ENCODE measurements around the gene CDK1. TPM values are rescaled to one million over a fixed set of nuclear protein-coding genes. Genes with fewer than 3 reads are reported as not detected.

The CDK1 gene
- 9.9 and 23.5 TPM in 2 replicates for total RNA-seq

DNA sequence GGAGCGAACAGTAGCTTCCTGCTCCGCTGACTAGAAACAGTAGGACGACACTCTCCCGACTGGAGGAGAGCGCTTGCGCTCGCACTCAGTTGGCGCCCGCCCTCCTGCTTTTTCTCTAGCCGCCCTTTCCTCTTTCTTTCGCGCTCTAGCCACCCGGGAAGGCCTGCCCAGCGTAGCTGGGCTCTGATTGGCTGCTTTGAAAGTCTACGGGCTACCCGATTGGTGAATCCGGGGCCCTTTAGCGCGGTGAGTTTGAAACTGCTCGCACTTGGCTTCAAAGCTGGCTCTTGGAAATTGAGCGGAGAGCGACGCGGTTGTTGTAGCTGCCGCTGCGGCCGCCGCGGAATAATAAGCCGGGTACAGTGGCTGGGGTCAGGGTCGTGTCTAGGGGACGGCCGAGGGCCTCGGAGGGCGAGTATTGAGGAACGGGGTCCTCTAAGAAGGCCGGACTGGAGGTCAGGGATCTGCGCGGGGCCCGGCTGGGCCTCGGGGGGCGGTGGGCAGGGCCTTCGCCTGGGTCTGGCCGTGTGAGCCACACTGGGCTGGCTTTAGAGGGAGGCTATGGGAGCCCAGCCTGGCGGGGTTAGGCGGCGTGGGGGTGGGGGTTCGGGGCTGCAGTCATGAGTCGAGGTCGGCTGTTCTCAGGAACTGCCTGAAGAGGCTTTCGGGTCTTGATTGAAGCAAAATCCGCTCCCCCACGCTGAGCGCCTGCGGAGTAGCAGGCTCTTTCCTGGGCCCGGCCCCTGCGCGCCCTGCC lies at the start of gene CDK1:
TSS of gene CDK1 (plus strand) at position 265 of the 757 bp plus-strand sequence. CDS start 1,688 bp downstream, outside the sequence.
- peak; percentile 98 to 99 for DNase-seq (ENCODE audit: low read depth in 2 of 2)

DNA sequence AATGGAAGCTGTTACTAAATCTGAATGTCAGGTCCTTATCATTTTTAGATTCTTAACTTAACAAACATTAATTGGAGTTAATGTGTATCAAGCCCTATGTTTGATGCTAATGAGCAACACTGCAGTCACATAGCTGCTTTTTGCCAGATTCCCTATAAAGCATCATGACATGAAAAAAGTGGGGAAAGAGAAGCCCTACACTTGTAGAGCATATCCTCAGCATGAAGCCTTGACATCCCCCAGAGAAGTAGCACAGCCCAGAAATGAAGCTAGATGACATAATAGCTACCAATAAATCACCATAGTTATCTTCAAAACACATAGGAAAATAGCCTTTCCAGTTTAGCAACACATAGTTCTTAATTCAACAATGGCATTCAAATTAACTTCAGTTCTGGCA lies 49.2 kb upstream of the CDK1 start:
- DNase-seq (ENCODE audit: low read depth in 2 of 2) = no peak

DNA sequence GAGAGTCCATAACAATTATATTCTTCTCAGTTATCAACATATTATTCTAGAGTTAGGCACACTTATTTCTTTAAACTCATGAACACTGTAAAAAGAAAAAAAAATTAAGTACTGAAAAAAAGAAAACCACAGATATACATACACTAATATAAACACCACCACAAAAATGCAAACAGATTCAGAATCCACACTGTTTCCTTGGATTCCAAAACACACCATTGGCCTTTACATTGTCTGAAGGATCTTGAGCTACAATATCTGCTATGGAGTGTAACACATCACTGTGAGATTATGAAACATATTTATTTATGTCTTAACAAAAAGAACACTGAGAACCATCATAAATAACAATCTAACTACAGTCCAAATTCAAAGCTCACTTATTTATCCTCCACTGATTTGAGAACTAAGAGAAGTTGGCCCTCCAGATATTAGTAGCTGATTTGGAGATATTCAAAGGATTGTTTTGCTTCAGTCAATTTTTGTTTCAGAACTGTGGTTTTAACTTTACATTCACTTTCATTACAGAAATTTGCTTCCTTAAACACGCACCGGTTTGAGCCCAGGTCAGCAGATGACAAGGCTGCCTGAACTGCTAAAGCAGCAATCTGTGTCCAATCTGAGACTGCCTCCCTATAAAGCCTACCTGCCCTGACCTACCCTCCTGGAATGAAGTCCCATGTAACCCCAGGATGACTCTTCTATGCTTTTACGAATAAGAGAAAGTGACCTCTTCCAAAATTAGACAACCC lies 47.0 kb upstream of the CDK1 start:
- no peak for DNase-seq (ENCODE audit: low read depth in 2 of 2)

DNA sequence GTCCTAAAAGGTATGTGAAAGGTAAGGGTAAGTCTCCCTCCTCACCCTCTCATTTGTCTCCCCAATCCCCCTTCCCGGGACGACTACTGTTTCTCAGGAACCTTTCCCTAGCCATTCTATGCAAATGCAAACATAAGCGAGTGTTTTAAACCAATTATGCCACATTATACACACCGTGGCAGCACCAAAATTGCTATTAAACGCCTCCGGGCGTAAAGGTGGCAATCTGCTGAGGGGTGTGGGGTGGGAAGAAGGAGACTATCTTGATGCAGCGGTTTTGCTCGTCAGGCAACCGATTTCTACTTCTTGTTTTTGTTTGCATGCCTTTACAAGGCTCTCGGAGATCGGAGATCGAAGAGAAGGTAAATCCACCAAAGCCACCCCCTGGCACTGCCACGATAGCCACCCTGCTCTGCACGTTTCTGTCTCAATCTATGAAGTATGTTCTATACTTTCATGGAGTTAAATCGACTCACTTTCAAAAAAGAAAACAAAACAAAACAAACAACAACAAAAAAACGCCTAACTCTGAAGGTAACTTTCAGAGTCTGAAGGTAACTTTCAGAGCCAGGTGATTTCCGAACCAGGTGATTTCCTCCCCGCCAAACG lies 46.0 kb upstream of the CDK1 start:
- no peak for DNase-seq (ENCODE audit: low read depth in 2 of 2)

DNA sequence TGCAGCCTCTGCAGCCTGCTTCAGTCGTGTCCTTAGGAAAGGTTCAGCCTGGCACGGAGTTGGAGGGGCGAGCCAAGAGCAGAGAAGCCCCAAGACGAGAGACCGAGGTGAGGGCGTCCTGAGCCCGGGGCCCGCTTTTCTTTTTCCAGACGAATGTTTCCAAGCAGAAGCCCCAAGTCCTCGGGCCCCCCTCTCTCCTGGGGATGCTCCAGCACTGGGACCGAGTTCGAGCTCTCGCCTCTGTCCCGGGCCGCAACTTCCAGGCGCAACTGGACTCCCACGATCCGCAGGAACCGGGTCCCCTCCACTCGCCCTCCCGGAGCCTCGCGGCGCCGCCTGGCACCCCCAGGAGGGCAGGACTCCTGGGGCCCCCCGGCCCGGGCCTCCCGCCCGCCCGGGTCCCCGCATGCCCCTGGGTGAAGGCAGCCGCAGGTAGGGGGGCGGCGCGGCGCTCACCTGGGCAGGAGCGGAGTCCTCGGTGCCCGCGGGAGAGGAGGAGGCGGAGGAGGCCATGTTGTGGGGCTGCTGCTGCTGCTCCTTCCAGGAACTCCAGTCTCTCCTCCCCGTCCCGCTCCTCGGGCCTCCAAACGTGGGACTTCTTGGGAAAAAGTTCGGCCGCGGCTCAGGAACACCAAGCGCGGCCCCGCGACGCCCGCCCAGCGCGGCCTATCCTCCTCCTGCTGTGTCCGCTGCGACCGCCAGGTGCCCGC lies 45.3 kb upstream of the CDK1 start:
- DNase-seq (ENCODE audit: low read depth in 2 of 2) = peak in 1 of 2 donors; percentile 3

DNA sequence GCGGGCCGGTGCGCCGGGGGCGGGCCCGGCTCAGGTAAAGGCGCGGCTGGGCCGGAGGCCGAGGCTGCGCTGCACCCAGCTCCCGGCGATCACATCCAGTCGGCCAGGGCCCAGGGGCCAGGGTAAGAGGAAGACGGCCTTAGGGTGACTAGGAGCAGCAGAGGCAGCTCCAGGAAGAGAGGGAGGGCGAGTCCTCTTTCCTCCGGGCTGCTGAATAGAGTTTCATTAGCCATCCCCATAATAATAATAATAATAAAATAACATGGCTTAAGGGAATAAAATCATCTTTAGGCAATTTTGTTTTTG lies 44.8 kb upstream of the CDK1 start:
- DNase-seq (ENCODE audit: low read depth in 2 of 2) = no peak

DNA sequence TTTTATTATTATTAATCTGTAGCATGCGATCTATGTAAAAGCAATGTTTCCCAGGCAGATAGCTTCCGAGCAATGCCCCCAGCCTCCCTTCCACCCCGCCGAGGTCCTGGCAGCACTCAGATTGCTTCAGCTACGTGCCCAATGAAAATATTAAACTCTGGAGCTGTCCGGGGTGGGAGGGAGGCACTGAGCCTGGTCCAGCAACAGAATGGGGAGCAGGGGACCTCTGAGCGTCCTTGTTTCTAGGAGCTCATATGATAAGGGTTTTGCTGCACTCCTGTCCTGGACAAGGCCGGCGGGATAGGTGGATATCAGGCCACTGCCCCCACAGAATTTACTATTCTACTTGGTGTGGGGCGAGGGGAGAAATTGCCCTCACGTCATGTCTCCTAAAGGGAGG lies 44.5 kb upstream of the CDK1 start:
- DNase-seq (ENCODE audit: low read depth in 2 of 2) = no peak

DNA sequence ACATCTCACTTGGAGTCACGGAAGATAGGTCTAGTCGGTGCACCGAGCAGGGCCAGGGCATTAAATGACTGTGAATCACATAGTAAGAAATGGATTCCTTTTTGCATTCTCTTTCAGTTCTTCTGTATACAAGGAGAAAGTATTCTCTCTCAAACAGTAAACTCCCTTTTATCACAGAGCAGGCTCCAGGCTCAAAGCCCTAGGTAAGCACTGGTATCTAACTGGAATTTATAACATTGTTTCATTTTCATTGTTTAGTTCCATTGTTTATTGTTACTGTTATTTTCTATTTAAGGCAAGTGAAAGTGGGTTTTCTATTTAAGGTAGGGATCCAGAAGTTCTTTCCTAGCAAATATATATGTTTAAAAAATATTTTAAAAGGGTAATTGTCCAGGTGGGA lies 44.1 kb upstream of the CDK1 start:
- DNase-seq (ENCODE audit: low read depth in 2 of 2) = no peak

DNA sequence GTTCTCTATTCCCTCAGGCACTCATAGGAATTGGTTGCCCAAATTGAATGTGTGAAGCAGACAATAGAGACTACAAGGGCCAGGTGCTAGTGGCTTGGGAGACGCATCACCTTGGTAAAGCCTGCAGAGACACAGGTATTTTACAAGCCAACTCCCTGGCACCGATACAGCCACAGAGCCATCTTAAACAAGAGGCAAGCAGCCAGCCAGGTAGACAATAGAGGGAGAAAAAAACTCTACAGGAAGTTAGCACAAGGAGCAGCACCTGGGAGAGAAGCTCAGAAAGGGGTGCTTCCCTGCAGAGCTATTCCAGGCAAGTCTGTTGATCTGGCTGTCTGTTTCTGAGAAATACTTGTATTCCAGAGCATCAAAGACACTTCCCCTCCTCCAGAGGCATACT lies 43.0 kb upstream of the CDK1 start:
- DNase-seq (ENCODE audit: low read depth in 2 of 2) = no peak

DNA sequence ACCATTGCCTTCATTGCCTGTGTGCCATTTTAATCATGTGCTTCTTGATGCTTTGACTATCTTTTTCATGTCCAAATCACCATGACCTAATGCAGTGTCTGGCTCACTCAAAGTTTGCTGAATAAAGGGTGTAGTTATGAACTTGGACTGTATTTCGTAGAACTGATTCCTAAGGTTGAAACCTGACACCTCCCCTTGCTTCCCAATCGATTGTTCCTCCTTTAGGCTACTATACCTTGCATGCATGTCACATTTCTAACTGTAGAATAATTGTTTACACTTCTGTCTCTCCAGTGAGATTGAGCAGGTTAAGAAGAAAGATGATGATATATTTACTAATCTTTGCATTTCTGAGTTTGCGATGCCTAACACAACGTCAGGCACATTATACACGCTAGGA lies 41.0 kb upstream of the CDK1 start:
- DNase-seq (ENCODE audit: low read depth in 2 of 2) = no peak

DNA sequence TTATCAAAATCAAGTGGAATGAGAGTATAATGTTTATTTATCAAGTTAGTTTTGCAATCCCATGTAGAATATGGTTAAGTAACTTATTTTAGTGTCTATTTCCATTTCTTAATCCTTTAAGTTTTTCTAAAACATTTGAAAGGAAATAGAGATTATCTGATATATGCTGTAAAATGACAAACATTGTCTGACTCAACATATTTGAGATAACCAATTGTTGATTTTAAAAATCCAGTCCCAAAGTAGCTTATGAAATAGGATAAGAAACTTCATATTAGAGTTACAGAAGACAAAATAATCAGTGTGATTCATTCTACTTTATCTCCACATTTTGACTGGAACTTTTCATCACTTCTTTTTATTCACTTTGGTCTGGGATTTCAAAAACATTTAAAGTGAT lies 38.7 kb upstream of the CDK1 start:
- no peak for DNase-seq (ENCODE audit: low read depth in 2 of 2)

DNA sequence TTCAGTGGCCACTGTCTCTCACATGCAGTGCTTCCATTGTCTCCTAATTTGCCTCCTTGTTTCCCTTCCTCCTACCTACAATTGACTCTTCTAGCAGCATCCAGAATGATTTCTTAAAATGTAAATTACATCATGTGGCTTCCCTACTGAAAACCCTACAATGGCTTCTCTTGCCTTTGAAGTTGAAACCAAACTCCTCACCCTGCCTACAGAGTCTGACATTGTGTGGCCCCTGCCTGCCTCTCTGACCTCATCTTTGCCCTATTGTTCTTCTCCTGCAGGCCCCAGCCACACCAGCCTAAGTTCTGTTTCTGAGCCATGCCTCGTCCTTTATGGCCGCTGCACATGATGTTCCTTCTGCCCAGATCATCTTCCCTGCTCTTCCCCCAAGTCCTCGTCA lies 35.8 kb upstream of the CDK1 start:
- no peak for DNase-seq (ENCODE audit: low read depth in 2 of 2)

DNA sequence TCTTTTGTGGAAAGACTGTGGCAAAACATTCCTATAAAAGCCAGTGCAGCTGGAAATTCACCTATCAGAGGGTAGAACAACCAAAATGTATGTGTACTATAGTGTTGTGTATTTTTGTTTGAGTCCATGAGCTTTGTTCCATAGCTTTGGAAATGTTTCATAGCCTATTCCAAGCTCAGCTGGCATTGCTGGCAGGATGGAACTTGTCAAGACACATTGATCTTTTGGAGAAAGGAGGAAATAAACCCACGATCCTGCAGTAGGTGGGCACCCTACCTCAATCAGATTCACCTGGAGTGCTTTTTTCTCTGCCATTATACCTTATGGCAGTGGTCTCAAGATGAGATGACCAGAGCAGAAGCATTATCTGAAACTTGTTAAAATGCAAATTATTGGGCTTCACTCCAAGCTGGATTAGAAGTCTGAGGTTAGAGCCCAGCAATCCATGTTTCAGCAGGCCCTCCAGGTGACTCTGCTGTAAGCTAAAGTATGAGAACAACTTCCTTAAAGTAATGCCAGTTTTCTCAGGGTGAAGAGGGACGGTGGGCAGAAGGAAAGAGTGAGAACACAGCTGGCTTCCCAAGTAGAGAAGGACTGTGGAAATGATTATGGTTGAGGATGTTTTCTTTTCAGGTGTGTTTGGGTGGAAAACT lies 30.3 kb upstream of the CDK1 start:
- no peak for DNase-seq (ENCODE audit: low read depth in 2 of 2)

DNA sequence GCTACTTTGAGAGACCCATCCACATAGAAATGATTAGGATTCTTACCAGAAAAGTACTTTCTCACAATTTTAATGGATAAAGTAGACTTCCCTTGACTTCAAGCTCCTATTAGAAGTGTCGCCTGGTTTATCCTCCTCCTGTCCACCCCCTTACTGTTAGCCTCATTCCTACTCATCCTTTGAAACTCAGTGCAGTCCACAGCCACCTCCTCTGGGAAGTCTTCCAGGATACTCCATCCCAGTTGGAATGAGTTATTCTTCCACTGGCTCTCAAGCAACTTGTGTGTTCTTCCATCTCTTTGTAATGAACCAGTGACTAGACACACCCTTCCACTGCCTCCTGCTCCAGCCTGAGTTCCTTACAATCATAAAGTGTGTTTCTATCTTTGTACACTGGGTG lies 25.1 kb upstream of the CDK1 start:
- DNase-seq (ENCODE audit: low read depth in 2 of 2) = no peak

DNA sequence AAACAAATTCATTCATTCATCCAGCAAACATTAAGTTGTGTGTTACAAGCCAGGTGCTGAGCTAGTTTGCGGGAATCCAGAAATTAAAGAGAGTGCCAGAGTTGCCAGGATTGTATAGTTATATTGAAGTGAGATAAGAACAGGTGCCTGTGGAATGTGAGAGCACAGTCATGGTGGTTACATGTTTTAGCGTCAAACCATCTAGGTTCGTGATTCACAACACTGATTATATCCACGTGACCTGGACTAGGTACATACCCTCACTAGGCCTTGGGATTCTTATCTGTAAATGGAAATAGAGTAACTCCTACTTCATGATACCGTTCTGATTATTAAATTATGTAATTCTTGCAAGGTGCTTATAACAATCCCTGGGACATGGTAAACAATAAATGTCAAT lies 24.5 kb upstream of the CDK1 start:
- no peak for DNase-seq (ENCODE audit: low read depth in 2 of 2)

DNA sequence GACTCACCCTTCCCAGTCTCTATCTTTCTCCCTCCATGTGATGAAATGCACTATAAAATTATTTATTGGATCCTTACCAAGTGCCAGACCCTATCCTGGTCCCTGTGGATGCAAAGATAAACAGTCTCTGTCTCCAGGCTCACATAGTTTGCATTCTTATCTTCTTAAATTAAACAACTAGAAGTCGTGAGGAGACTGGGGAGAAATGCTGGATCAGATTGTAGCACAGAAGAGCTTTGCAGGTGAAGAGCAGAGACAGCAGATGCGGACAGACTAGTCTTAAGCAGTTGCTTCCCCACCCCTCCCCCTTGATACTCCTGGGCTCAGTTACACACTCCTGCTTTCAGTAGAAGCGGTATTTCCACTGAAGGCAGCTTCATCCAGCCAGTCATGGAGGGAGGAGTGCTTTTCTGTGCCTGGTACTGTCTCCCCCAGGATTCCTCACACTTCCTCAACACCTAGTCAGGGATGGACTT lies 20.8 kb upstream of the CDK1 start:
- no peak for DNase-seq (ENCODE audit: low read depth in 2 of 2)

DNA sequence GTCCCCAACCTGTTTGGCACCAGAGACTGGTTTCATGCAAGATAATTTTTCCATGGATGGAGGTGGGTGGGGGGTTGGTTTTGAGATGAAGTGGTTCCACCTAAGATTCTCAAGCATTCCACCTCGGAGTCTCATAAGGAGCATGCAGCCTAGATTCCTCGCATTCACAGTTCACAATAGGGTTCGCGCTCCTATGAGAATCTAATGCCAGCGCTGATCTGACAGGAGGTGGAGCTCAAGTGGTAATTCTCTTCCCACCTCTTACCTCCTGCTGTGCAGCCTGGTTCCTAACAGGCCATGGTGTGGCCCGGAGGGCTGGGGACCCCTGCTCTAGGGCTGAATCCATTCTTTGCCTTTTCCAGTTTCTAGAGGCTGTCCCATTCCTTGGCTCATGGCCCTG lies 19.1 kb upstream of the CDK1 start:
- no peak for DNase-seq (ENCODE audit: low read depth in 2 of 2)

DNA sequence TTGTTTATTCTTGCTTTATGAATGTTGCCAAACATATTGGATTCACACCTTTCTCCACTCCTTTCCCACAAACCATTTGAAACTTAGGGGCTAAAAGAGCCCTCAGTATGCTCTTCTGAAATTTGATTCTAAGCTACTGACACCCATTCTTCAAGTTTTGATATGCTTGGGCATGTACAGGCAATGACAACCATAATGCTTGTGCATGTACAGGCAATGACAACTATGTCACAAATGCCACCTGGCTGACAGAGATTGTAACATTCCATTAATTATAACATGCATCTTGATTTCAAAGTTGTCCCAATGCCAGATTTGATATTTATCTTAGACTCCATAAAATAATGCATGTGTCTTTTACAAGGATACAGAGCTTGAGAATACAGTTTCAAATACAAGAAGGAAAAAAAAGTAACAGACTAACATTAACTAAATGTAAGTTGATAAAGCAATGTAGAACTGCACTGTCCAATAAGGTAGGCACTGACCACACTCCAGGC lies 17.5 kb upstream of the CDK1 start:
- DNase-seq (ENCODE audit: low read depth in 2 of 2) = no peak

DNA sequence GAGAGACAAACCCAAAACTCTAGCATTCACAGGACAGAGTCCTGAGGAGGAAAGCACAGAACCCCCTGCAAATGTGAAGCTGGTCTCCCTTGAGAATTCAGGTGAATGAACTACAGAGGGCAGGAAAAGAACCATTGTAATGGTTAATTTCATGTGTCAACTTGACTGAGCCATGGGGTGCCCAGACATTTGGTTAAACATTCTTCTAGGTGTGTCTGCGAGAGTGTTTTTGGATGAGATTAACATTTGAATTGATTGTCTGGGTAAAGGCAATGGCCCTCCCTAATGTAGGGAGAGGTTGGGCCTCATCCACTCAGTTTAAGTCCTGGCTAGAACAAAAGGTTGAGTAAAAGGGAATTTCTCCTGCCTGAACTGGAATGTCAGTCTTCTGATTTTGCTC lies 15.7 kb upstream of the CDK1 start:
- no peak for DNase-seq (ENCODE audit: low read depth in 2 of 2)

DNA sequence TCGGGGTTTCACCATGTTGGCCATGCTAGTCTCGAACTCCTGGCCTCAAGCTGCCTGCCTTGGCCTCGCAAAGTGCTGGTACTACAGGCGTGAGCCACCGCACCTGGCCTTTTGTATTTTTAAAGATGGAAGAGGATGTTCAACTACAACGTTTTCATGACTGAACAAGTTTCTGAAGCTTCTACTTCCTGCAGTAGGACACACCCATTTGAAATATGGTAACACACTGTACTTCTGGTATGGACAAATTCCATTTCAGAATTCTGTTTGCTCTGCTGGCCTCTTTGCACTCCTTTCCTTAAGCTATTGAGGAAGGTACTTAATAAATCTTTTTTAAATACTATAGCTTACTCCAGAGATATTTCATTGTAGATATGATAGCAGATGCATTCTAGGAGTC lies 10.9 kb upstream of the CDK1 start:
- DNase-seq (ENCODE audit: low read depth in 2 of 2) = no peak

DNA sequence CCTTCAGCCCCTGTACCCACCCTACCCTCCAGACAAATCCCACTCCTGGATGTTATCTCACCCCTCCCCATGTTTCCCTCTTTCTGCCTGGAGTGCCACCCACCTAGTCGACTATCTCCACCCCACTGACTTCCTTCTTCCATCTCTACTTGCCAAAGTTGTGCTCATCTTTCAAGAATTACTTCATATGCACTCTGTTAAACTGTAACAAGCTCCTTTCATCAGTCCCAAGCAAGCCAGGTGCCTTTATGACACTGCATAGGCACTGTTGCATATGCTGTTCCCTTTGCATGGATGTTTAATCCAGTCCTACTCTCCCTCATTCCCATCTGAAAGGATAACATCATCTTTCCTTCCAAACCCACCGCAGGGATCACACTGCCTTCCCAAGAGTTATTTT lies 8.9 kb upstream of the CDK1 start:
- no peak for DNase-seq (ENCODE audit: low read depth in 2 of 2)

Measured in lung microvascular endothelial cell (primary cell).